GM21447 (cell line): Measurements from ENCODE around the gene ATP10A.

Experiments used
- ATAC-seq: cut with Tn5 transposase; IDR thresholded peaks from one replicate; pipeline ENCODE4 v1.9.1; 2021; ENCODE audit not compliant: unreplicated experiment

Gene ATP10A

DNA sequence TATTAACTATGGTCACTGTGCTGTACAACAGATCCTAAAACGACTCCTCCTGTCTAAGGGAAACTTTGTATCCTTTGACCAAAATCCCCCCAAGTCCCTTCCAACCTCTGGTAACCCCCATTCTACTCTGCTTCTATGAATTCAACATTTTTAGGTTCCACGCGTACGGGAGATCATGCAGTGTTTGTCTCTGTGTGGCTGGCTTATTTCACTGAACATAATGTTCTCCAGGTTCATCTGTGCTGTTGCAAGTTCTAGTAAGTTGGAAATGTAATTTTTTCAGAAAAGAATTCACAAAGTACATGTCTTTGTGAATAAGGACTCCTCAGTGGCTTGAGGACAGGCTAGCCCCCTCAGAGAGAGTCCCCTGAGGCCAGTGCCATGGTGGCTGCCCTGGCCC lies 66.1 kb downstream of the ATP10A start:
- ATAC-seq: no peak

DNA sequence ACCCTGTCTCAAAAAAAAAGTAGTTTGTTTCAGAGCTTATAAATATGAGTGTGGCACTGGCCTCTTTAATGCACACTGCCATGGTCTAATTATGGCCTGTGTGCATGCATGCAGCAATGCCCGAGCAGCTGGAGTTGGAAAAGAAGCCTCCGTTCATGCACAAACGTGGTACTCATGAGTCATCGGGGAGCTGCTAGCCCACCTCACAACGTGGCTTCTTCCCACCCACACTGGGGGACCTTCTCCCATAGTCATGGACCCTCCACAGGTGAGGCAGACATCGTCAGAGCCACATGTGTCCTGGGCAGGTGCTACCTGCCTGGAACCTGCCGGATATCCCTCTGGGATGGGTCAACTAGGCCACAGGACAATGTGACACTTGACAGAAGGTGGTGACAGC lies 66.7 kb downstream of the ATP10A start:
- no peak for ATAC-seq

DNA sequence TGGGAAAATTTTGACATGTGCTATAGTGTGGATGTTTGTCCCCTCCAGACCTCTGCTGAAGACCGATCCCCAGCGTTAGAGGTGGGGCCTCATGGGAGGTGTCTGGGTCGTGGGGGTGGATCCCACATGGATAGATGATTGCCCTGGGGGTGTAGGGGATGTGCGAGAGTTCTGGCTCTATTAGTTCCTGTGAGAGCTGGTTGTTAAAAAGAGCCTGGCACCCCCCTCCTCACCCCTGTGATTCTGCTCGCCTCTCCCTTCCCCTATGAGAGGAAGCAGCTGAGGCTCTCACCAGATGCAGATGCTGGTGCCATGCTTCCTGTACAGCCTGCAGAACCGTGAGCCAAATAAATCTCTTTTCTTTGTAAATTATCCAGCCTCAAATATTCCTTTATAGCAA lies 67.4 kb downstream of the ATP10A start:
- no peak for ATAC-seq

DNA sequence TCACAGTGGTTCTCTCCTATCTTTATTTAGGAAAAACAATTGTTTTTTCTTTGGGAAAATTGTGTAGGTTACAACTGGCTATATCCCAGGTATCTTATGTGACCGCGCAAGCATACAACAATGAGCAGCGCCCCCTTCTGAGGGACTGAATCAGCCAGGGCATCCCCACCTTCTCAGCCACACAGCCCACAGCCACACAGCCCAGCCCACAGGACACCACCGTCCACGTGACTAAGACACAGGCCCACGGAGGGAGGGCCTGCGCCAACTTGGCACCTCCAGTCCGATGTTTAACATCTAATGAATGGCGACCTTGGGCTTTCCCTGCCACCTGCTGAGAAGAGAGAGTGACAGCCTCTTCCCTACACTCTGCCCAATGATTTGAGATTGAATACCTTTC lies 68.1 kb downstream of the ATP10A start:
- no peak for ATAC-seq

DNA sequence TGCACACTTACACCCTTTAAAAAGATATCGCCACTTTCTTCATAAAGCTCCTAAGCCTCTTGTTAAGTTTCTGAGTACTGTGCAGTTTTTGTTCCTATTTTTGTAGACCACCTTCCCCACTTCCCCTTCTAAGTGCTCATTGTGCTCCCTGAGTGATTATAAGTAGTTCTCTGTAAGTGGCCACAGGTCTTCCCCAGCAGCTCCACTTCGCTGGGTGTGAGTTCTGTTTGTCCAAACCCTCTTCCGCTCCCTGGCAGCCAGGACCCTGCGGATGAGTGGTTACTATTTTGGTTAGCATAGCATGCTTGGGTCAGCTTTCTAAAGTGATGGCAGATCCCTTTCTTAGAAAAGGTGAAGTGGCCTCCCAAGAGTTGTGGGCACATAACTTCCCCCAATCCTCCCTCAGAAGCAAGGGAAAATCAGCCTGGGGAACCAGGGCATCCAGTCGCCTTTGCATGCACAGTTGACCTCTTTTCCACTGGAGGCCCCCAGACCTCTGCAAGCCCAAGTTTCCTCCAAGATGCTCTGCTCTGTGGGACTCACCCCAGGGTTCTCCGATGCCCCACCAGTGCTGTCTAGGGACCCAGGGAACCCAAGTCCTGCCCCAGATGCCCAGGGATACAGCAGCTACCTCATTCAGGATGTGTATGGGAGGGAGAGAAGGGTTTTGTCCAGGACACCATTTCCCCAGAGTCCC lies 69.6 kb downstream of the ATP10A start:
- ATAC-seq: peak; percentile 93

DNA sequence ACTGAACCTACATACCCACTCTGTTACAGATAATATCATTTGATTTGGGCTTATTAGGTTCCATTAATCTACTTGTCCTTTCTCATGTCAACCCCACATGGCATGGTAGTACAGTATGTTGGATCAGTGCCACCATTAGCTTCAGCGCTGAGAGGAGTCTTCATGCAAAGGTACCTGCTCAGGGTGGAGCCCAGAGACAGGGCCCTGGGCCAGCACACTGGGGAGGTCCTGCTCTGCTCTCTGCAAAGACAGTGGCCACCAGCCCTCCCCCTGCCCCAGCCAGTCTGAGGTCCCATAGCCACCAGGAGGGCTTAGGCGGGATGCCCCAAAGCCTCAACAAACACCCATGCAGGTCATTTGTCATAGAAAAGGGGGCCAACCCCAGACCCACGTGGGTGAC lies 71.0 kb downstream of the ATP10A start:
- no peak for ATAC-seq

DNA sequence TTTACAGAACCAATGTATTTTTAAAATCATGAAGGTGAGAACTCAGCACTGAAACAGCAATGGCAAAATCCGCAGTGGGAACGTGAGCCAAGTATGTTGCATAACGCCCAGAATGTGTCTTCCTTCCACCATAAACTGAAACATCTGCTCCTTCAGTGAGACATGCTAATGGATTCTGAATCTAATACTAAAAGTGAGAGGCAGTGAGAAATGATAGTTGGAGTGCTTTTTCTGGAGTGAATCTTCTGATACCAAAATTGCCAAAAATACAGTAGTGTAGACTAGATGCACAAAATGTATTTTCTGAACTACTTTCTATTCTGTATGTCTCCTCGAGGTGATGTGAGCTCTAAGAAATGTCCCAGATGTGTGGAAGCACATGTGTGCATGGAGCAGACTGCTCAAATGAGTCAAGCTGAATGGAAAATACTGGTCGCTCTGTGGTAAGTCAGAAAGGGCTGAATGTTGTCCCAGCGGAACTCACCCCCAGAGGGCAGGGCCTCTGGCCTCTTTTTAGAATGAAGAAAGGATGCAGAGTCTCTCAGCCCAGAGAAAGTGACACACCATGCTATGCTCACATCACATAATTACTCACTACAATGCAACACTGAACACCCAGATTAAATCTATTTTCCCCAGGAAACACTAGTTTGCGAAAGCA lies 73.0 kb downstream of the ATP10A start:
- no peak for ATAC-seq

DNA sequence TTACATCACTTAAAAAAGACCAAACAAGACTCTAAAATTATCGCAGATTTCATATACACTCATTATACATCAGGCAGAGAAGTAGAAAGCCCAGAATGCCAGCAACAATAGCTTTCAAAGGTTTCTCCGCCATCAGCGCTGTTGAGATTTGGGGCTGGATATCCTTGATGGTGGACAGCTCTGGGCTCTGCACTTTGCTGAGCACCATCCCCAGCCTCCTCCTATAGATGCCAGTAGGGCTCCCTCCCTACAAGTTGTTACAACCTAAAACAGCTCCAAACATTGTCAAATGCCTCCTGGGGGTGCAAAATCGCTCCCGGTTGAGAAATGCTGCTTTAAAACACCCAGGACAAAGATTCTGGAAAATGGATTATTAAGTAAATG lies 73.5 kb downstream of the ATP10A start:
- ATAC-seq: no peak

DNA sequence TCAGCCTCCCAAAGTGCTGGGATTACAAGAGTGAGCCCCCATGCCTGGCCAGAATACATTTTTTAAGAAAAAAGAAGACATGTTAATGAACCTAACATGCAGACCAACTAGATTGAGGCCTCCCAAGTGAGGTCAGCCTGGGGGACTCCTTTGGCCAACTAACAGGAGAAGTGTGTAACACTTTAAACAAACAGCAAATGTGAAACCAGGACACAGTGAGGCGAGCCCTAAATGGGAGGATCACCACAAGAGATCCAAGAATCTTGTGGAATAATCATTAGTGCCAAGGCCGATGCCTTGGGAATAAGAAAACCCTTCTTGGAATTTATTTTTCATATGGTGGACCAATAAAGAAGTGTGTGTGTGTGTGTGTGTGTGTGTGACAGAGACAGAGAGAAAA lies 73.9 kb downstream of the ATP10A start:
- ATAC-seq: no peak

DNA sequence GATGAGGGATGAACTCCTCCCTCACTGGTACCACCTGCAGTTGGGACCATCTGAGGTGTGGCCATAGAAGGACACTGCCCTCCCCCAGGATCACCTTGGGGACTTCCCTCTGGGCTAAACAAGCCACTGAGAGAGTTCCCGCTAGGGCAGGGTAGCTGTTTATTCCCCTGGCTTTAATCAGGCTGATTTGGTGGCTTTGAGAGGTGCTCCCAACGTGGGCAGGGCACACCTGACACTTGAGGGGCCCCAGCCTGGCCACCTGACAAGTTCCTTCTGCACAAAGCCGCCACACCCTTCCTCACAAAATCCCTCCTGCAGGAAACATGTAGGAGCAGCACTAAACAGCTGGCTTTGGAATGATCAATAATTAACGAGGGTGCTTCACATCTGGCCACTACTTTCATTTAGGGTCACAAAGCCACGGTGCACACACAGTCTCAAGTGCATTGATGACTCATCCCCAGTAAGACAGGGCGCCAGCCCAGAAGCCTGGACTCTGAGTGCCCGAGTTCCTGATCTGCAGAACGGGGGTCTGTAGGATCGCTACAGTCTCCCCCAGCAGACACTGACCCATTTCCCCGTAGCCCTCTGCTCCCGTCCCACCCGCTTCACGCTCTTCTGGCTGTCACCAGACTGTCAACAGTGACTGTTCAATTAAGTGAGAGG lies 75.1 kb downstream of the ATP10A start:
- ATAC-seq: no peak

DNA sequence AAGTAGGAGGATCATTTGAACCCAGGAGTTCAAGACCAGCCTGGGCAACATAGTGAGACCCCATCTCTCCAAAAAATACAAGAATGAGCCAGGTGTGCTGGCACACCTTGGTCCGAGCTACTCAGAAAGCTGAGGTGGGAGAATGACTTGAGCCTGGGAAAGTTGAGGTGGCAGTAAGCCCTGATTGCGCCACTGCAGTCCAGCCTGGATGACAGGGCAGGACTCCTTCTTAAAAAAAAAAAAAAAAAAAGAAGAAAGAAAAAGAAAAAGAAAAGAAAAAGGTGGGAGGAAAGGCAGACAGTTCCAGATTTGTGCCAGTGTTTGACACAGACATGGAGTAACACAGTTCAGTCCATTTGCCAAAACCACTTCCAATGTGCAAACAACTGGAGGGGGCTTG lies 75.7 kb downstream of the ATP10A start:
- ATAC-seq: no peak

DNA sequence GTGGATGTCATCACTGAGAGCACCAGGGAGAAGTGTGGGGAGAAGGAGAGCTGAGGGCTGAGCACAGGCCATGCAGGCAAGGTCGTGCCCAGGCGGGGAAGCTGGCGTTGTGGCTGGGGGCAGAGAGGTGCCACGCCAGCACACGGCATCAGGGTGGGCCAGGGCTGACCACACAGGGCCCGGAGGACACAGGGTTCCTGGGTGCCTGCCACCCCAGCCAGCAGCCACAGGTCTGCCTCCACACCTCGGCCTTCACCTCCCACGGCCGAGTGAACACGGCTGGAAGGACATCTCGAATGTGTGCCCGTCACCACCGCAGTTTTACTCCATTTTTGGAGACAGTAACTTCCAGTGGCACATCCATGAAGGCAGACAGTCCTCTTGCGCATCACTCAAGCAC lies 77.1 kb downstream of the ATP10A start:
- no peak for ATAC-seq

DNA sequence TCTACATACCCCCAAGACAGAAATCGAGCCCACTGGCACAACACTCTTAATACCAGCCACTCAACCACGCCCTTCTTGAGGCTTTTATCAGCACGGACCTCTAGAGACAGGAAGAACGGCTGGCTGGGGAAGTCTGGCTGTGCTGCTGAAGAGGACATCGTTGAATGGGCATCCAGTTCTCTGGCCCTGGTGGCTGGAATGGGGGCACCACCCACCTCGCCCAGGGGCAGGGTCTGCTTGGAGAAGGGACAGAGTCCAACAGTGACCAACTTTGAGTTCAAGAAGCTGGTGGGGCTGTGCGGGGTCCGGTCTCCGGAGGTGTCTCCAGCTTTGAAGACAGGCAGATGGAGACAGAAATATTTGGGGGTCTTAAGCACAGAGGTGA lies 77.5 kb downstream of the ATP10A start:
- ATAC-seq: no peak

DNA sequence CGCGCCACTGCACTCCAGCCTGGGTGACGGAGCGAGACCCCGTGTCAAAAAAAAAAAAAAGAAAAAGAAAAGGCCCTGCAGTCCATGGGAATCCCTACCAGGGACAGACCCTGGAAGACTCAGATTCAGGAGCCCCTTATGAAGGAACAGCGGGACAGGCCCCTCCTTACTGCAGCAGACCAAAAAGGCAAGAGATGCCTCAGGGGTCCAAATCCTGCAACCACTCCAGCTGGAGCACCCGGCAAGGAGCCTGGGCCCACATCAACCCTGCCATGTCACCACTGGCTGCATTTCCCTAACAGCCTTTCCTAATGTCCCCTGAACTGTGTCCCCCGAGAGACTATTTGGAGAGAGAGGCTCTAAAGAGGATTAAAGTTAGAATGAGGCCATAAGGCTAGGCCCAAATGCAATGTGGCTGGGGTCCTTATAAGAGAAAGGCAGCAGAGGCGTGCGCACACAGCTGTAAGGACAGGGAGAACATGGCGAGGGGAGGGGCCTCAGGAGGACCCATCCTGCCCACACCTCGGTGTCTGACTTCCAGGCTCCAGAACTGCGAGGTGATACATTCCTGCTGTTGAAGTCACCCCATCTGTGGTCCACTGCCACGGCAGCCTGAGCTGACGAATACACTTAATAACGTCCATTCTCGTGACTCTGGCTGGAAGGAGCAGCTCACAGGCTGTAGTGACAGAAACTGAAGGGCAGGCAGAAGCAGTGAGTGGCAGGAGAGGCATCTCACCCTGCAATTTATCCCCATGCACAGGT lies 78.1 kb downstream of the ATP10A start:
- ATAC-seq: no peak

DNA sequence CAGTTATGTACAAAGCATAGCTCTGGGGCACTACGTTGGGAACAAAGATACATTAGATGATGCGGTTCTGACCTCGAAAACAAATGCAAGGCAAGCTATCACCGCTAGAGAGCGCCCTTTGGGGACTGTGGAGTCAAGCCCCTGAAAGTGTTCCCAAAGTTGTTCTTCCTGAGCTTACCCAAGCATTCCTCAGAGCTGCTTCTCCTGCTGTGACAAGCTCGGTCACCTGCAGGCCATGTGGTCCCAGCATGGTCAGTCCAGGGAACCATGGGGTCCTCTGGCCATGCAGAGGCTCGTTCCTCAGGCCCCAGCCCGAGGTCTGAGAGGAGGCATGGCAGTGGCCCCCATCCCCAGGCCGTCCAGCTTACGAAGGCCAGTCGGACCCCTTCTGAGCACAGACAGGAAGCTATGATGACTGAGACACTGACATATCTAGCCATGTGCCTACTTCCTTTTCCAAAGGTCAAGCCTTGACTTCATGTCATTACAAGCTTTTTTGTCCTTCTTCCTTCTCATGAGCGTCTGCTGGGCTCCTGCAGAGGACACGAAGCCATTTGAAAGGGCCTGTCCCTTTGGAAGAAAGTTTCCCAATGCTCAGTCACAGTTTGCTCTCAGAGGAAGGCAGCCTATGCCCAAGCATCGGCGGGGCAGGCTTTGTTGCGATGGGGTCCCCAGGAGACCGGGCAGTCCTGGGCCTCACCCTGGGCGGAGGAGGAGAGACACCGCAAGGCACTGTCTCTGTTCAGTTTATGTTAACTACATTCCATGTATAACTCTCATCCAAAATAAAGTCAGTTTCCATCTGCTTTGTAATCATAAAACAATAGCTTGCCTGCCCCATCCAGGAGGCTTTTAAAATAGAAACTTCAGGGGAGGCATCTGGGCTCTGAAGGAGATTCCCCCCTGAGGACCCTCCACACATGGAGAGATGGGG lies 79.3 kb downstream of the ATP10A start:
- ATAC-seq: no peak

DNA sequence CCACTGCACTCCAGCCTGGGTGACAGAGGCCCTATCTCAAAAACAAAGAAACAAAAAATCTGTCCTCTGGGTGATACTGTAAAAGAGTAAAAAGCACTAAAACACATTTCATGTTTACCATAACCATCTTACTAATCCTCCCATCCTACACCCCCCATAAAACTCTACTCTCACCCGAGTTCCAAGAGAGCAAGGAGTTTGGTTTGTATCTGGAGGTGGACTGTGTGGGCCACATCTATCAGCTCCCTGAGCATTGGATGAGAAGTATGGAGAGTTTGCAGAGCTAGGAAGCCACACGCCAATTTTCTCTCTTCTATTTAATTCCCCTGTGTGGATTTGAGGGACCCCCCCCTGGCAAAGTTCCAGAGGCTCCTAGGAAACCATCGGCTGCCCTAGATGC lies 80.0 kb downstream of the ATP10A start:
- ATAC-seq: no peak

DNA sequence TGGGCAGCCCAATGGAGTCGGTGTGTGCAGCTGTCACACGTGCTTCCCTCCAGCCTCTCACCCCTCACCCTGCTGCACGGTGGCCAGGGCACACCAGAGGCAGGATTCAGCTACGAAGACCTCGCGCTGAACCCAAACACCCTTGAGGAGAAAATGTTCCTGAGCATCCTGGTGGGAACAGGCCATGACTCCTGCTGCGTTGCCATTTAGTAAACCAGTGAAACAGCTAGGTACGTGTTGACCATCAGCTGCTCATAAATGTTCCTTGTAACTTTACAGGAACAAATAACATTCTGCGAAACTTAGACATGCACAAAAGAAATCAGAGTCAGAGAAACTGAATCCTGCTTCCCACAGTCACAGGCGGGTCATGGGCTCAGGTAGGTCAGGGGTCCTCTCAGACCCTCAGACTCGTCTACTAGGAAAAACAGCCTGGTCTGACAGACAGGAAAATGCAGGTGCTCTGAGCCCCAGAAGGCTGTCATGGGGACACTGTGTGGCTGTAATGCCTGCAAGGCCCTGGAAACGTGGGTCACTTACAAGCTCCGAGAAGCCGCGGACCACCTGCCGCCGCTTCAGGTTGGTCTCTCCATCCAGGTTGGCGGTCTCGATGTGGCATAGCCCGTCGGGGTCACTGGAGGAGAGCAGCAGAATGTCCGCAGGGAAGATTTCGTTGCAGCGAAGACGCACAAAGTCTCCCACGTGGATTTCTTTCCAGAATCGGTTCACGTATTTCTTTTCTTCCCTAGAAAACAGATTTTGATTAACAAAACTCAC lies 82.5 kb downstream of the ATP10A start:
- ATAC-seq: no peak

DNA sequence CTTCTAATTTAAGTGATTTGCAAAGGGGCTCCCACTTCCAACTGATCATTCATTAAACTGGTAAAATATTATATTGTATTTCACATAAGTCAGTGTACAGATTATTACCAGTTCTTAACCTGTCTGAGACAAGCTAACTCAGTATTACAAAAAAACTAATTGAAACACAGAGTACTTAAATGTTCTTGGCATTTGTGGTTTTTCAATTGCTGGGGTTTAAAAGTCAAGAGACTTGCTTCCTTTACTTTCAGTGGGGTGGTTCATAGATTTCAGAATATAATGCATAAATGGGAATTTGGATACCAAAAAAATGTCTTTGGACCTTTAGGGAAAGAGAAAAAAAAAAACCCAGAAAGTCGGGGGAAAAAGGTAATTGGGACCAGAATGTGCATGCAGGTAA lies 85.0 kb downstream of the ATP10A start:
- ATAC-seq: no peak

DNA sequence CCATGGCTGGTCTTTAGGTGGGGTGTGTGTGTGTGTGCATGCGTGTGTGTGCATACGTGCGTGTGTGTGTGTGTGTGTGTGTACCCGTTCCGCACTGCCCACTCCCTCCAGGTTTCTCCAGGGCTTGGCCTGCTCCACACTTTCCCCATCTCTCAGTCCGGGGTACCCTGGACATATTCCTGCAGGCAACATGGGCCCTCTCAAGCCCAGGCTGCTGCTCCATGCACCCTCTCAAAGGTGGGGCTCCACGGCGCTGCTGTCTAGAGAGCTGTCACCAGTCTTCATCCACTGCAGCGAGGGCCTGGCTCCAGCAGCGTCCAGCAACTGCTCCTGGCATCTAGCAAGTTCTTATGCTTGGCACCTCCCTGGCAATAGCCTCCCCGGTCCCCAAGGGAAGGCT lies 86.1 kb downstream of the ATP10A start:
- ATAC-seq: no peak
